HG03025 (cell line): ENCODE results near the gene C19orf85.

Source experiments
- ATAC-seq: cut with Tn5 transposase; IDR thresholded peaks from one replicate; pipeline ENCODE4 v1.9.1; 2021; ENCODE audit warnings: mild to moderate bottlenecking, moderate library complexity; ENCODE audit not compliant: unreplicated experiment, low FRiP score

C19orf85 gene

GRCh38 chr19:55419624-55420236 lies 44.8 kb downstream of the C19orf85 start:
- ATAC-seq = no peak

DNA sequence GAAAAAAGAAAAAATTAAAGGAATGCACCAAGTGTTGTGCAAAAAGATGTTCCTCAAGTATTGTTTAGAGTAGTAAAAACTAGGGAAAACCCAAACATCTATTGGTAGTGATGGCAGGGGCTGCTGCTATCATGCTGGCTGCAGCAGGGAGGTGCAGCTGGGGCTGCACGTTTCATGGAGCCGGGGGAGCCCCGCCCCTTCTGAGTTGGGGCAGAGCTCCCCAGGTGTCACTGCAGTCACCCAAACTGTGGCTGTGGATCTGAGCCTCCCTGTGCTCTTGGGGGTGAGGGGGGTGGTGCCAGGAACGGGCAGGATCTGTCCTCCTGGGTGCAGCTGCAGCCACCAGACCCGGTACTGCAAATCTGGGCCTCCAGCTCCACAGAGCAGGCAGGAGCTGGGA lies 45.4 kb downstream of the C19orf85 start:
- ATAC-seq = no peak

GRCh38 chr19:55418185-55418584 lies 46.4 kb downstream of the C19orf85 start:
- no peak for ATAC-seq
